Measurements from ENCODE around the gene NDUFA8.

NDUFA8 gene

GRCh38 chr9:122183501-122183900 is 23.9 kb upstream of the NDUFA8 start:
- no peak for DNase-seq

- peak; percentile 13 for DNase-seq
Measured at GRCh38 chr9:122180633-122181032, 21.1 kb upstream of the NDUFA8 start.

- no peak for DNase-seq
Measured at GRCh38 chr9:122179690-122180074, 20.1 kb upstream of the NDUFA8 start.

GRCh38 chr9:122179054-122179689 is 19.6 kb upstream of the NDUFA8 start:
- no peak for DNase-seq

- DNase-seq: no peak
Measured at GRCh38 chr9:122176916-122177315, 17.3 kb upstream of the NDUFA8 start.

GRCh38 chr9:122173670-122174069 is 14.1 kb upstream of the NDUFA8 start:
- DNase-seq: no peak

- DNase-seq: no peak
Measured at GRCh38 chr9:122172131-122172530, 12.6 kb upstream of the NDUFA8 start.

- DNase-seq: no peak
Measured at GRCh38 chr9:122168356-122168755, 8.8 kb upstream of the NDUFA8 start.

GRCh38 chr9:122164286-122164685 is 4.7 kb upstream of the NDUFA8 start:
- no peak for DNase-seq

- DNase-seq: no peak
Measured at GRCh38 chr9:122162415-122162814, 2.8 kb upstream of the NDUFA8 start.

GRCh38 chr9:122159925-122160246 is 307 bp upstream of the NDUFA8 start:
- DNase-seq: no peak

- no peak for DNase-seq
Measured at GRCh38 chr9:122158202-122158601, 1.4 kb downstream of the NDUFA8 start.

GRCh38 chr9:122155796-122156195 is 3.8 kb downstream of the NDUFA8 start:
- no peak for DNase-seq

GRCh38 chr9:122151267-122151828 is 8.2 kb downstream of the NDUFA8 start:
- no peak for DNase-seq

GRCh38 chr9:122145592-122145863 is 14.1 kb downstream of the NDUFA8 start:
- DNase-seq: no peak

GRCh38 chr9:122144836-122145591 is 14.6 kb downstream of the NDUFA8 start:
- no peak for DNase-seq

- DNase-seq: no peak
Measured at GRCh38 chr9:122143876-122144405, 15.6 kb downstream of the NDUFA8 start.

GRCh38 chr9:122143296-122143695 is 16.3 kb downstream of the NDUFA8 start:
- no peak for DNase-seq

- no peak for DNase-seq
Measured at GRCh38 chr9:122141671-122142070, 17.9 kb downstream of the NDUFA8 start.

GRCh38 chr9:122140368-122141193 is 19.0 kb downstream of the NDUFA8 start:
- no peak for DNase-seq

- no peak for DNase-seq
Measured at GRCh38 chr9:122138560-122139268, 20.9 kb downstream of the NDUFA8 start.

GRCh38 chr9:122135529-122135859 is 24.1 kb downstream of the NDUFA8 start:
- no peak for DNase-seq
